HCT116 (cell line): Measurements from ENCODE around the gene MLLT3. TPM values are rescaled to one million over a fixed set of nuclear protein-coding genes. Genes with fewer than 3 reads are reported as not detected.

Experiments used
- ATAC-seq: fragments of 200-7000 bp; cut with Tn5 transposase; 2 replicates; pipeline ENCODE4 v1.9.1; 2020; ENCODE audit warnings: mild to moderate bottlenecking, moderate library complexity
- BruUV-seq: library from RNA; stranded (reverse); fragments of 400-500 nt; replicated peaks from 2 replicates; lab custom pipeline; 2021; lab: Mats Ljungman, UMichigan
- CTCF ChIA-PET: fragments of 300-600 bp; sonication (Branson Sonifier 250); formaldehyde crosslinking; loops from one replicate; lab custom pipeline; 2021; ENCODE audit warnings: antibody characterized with exemption; lab: Charles Lee
- POLR2A ChIA-PET: fragments of 300-600, 350-600 bp; sonication (Branson Sonifier 250); formaldehyde crosslinking; loops from one replicate; lab custom pipeline; 2021; ENCODE audit warnings: antibody characterized with exemption; lab: Charles Lee
- RAD21 ChIA-PET, 2 experiments: fragments of 300-600 bp; sonication (Branson Sonifier 250); formaldehyde crosslinking; loops; one replicate each; lab custom pipeline; 2023; ENCODE audit warnings: low total read pairs in 2 of 2; ENCODE audit not compliant: uncharacterized antibody in 2 of 2, unreplicated experiment in 2 of 2, low non-redundant PET in 1 of 2; lab: Charles Lee
- DNase-seq: peaks from one replicate; pipeline ENCODE4 v3.0.0-alpha.2; 2010; ENCODE audit warnings: low read depth, low spot score
- H2AFZ ChIP-seq: fragments of 200-600 bp; shearing (Covaris generic), sonication (generic); 2 replicates; pipeline ENCODE4 v1.6.1; 2017; ENCODE audit warnings: low read depth, mixed run types, mixed read lengths, antibody characterized with exemption, low read length; ENCODE audit not compliant: poor library complexity, severe bottlenecking
- H3K27ac ChIP-seq: 2 replicates; pipeline ENCODE4 v1.5.1; 2012; ENCODE audit warnings: low read depth, low read length
- H3K27me3 ChIP-seq: fragments of 200-600 bp; sonication (generic); 2 replicates; pipeline ENCODE4 v1.6.1; 2016; ENCODE audit warnings: mixed run types, low read length, mixed read lengths; ENCODE audit not compliant: insufficient read depth
- H3K36me3 ChIP-seq, 2 experiments: fragments of 200-500 bp in 1 of 2; fragments of 200-600 bp in 1 of 2; sonication (Bioruptor generic) in 1 of 2; sonication (generic) in 1 of 2; 2 replicates each; pipeline versions ENCODE4 v1.5.1 to v1.6.1; 2014 to 2016; ENCODE audit warnings: low read length in 2 of 2, inconsistent platforms in 1 of 2, mixed read lengths in 1 of 2, mixed run types in 1 of 2; ENCODE audit not compliant: insufficient read depth in 2 of 2, control insufficient read depth in 1 of 2
- H3K4me1 ChIP-seq, 2 experiments: fragments of 200-600 bp in 1 of 2; sonication (generic) in 1 of 2; 2 replicates each; pipeline versions ENCODE4 v1.5.1 to v1.6.1; 2012 to 2017; ENCODE audit warnings: low read length in 2 of 2, inconsistent platforms in 1 of 2, mild to moderate bottlenecking in 1 of 2, mixed read lengths in 1 of 2, mixed run types in 1 of 2, moderate library complexity in 1 of 2; ENCODE audit not compliant: insufficient read depth in 2 of 2, control insufficient read depth in 1 of 2
- H3K4me2 ChIP-seq: fragments of 200-600 bp; sonication (generic); 2 replicates; pipeline ENCODE4 v1.6.1; 2017; ENCODE audit warnings: mixed run types, low read length, mixed read lengths
- H3K4me3 ChIP-seq, 2 experiments: fragments of 200-600 bp in 1 of 2; sonication (generic) in 1 of 2; replicated peaks in 1 of 2; 2 replicates each; pipeline ENCODE4 v1.5.1; 2011 to 2016; ENCODE audit warnings: low read length in 2 of 2, control low read depth in 1 of 2, low read depth in 1 of 2, mild to moderate bottlenecking in 1 of 2, mixed read lengths in 1 of 2, mixed run types in 1 of 2
- H3K79me2 ChIP-seq: fragments of 200-600 bp; sonication (generic); 2 replicates; pipeline ENCODE4 v1.6.1; 2017; ENCODE audit warnings: mild to moderate bottlenecking, mixed run types, low read length, moderate library complexity, mixed read lengths; ENCODE audit not compliant: insufficient read depth
- H3K9ac ChIP-seq: fragments of 200-600 bp; sonication (generic); 2 replicates; pipeline ENCODE4 v1.6.1; 2016; ENCODE audit warnings: low read length, mixed read lengths
- H3K9me2 ChIP-seq: fragments of 200-600 bp; sonication (generic), shearing (Covaris generic); 2 replicates; pipeline ENCODE4 v1.6.1; 2017; ENCODE audit warnings: mixed run types, mild to moderate bottlenecking, moderate library complexity; ENCODE audit not compliant: insufficient read depth
- H3K9me3 ChIP-seq, 2 experiments: fragments of 200-500 bp in 1 of 2; fragments of 200-600 bp in 1 of 2; sonication (Bioruptor generic) in 1 of 2; sonication (generic) in 1 of 2; 2 replicates each; pipeline ENCODE4 v1.6.1; 2014 to 2017; ENCODE audit warnings: low read length in 2 of 2, mixed read lengths in 2 of 2, inconsistent platforms in 1 of 2, low read depth in 1 of 2, mild to moderate bottlenecking in 1 of 2, mixed run types in 1 of 2, moderate library complexity in 1 of 2; ENCODE audit not compliant: control insufficient read depth in 1 of 2, insufficient read depth in 1 of 2
- H4K20me1 ChIP-seq: fragments of 200-600 bp; sonication (generic), shearing (Covaris generic); 2 replicates; pipeline ENCODE4 v1.6.1; 2017; ENCODE audit warnings: mixed run types, mild to moderate bottlenecking, moderate library complexity; ENCODE audit not compliant: insufficient read depth
- CBX3 ChIP-seq: IDR thresholded peaks from 2 replicates; pipeline ENCODE4 v1.6.1; 2012; ENCODE audit warnings: low read depth
- CTCF ChIP-seq, 3 experiments: fragments of 200-600 bp in 1 of 3; sonication (generic) in 1 of 3; IDR thresholded peaks in 2 of 3; conservative IDR thresholded peaks in 1 of 3; 2 replicates each; pipeline ENCODE4 v1.5.1; 2012 to 2017; ENCODE audit warnings: low read depth in 2 of 3, low read length in 2 of 3, antibody characterized with exemption in 1 of 3, borderline replicate concordance in 1 of 3, control low read depth in 1 of 3, mild to moderate bottlenecking in 1 of 3, mixed read lengths in 1 of 3, mixed run types in 1 of 3, moderate library complexity in 1 of 3; ENCODE audit not compliant: insufficient read depth in 1 of 3
- EGR1 ChIP-seq: IDR thresholded peaks from 2 replicates; pipeline ENCODE4 v1.6.1; 2012; ENCODE audit warnings: low read depth
- ELF1 ChIP-seq: IDR thresholded peaks from 2 replicates; pipeline ENCODE4 v1.6.1; 2012; ENCODE audit warnings: low read depth, borderline replicate concordance
- EZH2phosphoT487 ChIP-seq: fragments of 200-600 bp; IDR thresholded peaks from 2 replicates; pipeline ENCODE4 v1.6.1; 2018; ENCODE audit warnings: antibody characterized with exemption, borderline replicate concordance
- JUND ChIP-seq: IDR thresholded peaks from 2 replicates; pipeline ENCODE4 v1.6.1; 2012
- MAX ChIP-seq: IDR thresholded peaks from 2 replicates; pipeline ENCODE4 v1.6.1; 2012
- POLR2A ChIP-seq: IDR thresholded peaks from 2 replicates; pipeline ENCODE4 v1.7.0; 2011; ENCODE audit warnings: borderline replicate concordance; ENCODE audit not compliant: insufficient read depth, insufficient read length; ENCODE audit errors: extremely low read depth
- POLR2AphosphoS5 ChIP-seq: IDR thresholded peaks from 2 replicates; pipeline ENCODE4 v1.6.1; 2011; ENCODE audit warnings: mild to moderate bottlenecking, low read depth, low read length, moderate library complexity
- RAD21 ChIP-seq: IDR thresholded peaks from 2 replicates; pipeline ENCODE4 v1.6.1; 2012; ENCODE audit warnings: low read depth, mild to moderate bottlenecking
- SIN3A ChIP-seq: IDR thresholded peaks from 2 replicates; pipeline ENCODE4 v1.6.1; 2012; ENCODE audit warnings: low read depth
- SP1 ChIP-seq: IDR thresholded peaks from 2 replicates; pipeline ENCODE4 v1.6.1; 2012; ENCODE audit warnings: low read depth
- SRF ChIP-seq: IDR thresholded peaks from 2 replicates; pipeline ENCODE4 v1.6.1; 2012; ENCODE audit warnings: low read depth
- YY1 ChIP-seq: IDR thresholded peaks from 2 replicates; pipeline ENCODE4 v1.6.1; 2011; ENCODE audit warnings: low read length, low read depth, moderate library complexity, mild to moderate bottlenecking; ENCODE audit not compliant: insufficient replicate concordance; ENCODE audit errors: extremely low read depth
- ZBTB33 ChIP-seq: IDR thresholded peaks from 2 replicates; pipeline ENCODE4 v1.6.1; 2011; ENCODE audit warnings: mild to moderate bottlenecking, low read length, moderate library complexity; ENCODE audit not compliant: insufficient replicate concordance; ENCODE audit errors: extremely low read depth
- ZNF274 ChIP-seq: fragments of 200-500 bp; sonication (Bioruptor generic); IDR thresholded peaks from 2 replicates; pipeline ENCODE4 v1.6.1; 2014; ENCODE audit warnings: mild to moderate bottlenecking, low read depth, low read length, inconsistent platforms
- intact Hi-C: fragments of 100-400 bp; cut with micrococcal nuclease; formaldehyde crosslinking; loops from 2 replicates; pipeline ENCODE4 v1.10.0; 2022
- total RNA-seq: library from RNA; stranded (reverse); gene quantifications from one replicate; pipeline ENCODE4 v1.2.1, GENCODE V29; 2021; ENCODE audit not compliant: unreplicated experiment

MLLT3 gene
- total RNA-seq, 1 experiment from 2014 or later: 4.3 TPM

GRCh38 chr9:20476912-20477521 lies 145.3 kb downstream of the MLLT3 start:
- H4K20me1 ChIP-seq: no peaks in the 10 kb centered on the region
- no peaks in the 10 kb centered on the region for H3K79me2 ChIP-seq
- no peak for TF ChIP-seq JUND
- TF ChIP-seq SIN3A: no peak
- TF ChIP-seq RAD21: no peak
- TF ChIP-seq CBX3: no peak
- TF ChIP-seq ZBTB33: no peak
- TF ChIP-seq ZNF274: no peak
- TF ChIP-seq EGR1: no peak
- TF ChIP-seq EZH2phosphoT487: no peak
- TF ChIP-seq POLR2A: no peak
- TF ChIP-seq ELF1: no peak
- TF ChIP-seq YY1: no peak
- TF ChIP-seq SP1: no peak
- no peak for TF ChIP-seq SRF
- no peak for TF ChIP-seq MAX
- TF ChIP-seq CTCF (IDR thresholded peaks at IDR 0.05 in 2 of 3, conservative IDR thresholded peaks at IDR 0.05 in 1 of 3; ENCODE audit: borderline replicate concordance in 1 of 3, insufficient read depth in 1 of 3, low read depth in 2 of 3, low read length in 2 of 3): no peak
- TF ChIP-seq POLR2AphosphoS5: no peak
- TF ChIP-seq, all 23 proteins: peak for 0
- no peaks in the 10 kb centered on the region for H3K4me1 ChIP-seq
- ChIA-PET POLR2A (no interaction called here), CTCF (no interaction called here), RAD21 (no interaction called here)
- H3K27ac ChIP-seq: no peak overlapping the region
- H3K9ac ChIP-seq: no peak overlapping the region
- no peaks in the 10 kb centered on the region for H3K36me3 ChIP-seq
- H3K9me2 ChIP-seq: no peaks in the 10 kb centered on the region
- intact Hi-C loops: no loop called here
- no peak overlapping the region for H3K4me3 ChIP-seq
- ATAC-seq (no peak), DNase-seq (no peak)
- BruUV-seq: no TSS peak
- no peak overlapping the region for H2AFZ ChIP-seq
- peaks cover 71% of the 10 kb centered on the region for H3K27me3 ChIP-seq
- H3K9me3 ChIP-seq: no peaks in the 10 kb centered on the region
- H3K4me2 ChIP-seq: no peak overlapping the region
